ENCODE measurements around the gene MIA3. TPM values are rescaled to one million over a fixed set of nuclear protein-coding genes. Genes with fewer than 3 reads are reported as not detected.

The MIA3 gene
- total RNA-seq, 4 donors from 2014 or later = 30.4 to 91.5 (median 61.0) TPM

DNA sequence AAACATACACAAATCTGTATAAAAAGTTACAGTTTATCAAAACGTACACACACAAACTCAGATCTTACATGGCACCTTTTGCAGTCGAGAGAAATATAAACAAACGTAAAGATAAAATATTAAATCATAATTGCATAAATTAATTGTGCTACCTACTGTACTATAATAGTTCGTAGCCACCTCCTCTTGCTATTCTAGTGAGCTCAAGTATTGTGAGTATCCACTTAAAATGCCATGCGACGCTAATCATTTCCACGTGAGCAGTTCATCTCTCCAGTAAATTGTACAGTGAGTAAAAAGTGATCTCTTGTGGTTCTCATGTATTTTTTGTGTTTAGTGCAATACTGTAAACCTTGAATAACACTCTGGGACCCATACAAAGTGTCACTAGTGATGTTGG is 6.3 kb downstream of the MIA3 start:
- Histone ChIP-seq H3K4me1 (peaks cover 0 to 16% (median 3%) of the 10 kb centered on the region in 4 donors), H3K27ac (no peak overlapping the region), H3K4me3 (no peak overlapping the region), H3K9me3 (no peaks in the 10 kb centered on the region), H3K27me3 (no peaks in the 10 kb centered on the region), H3K36me3 (peaks cover 0 to 73% (median 9%) of the 10 kb centered on the region in 3 donors)
- TF ChIP-seq, protein P1, sequence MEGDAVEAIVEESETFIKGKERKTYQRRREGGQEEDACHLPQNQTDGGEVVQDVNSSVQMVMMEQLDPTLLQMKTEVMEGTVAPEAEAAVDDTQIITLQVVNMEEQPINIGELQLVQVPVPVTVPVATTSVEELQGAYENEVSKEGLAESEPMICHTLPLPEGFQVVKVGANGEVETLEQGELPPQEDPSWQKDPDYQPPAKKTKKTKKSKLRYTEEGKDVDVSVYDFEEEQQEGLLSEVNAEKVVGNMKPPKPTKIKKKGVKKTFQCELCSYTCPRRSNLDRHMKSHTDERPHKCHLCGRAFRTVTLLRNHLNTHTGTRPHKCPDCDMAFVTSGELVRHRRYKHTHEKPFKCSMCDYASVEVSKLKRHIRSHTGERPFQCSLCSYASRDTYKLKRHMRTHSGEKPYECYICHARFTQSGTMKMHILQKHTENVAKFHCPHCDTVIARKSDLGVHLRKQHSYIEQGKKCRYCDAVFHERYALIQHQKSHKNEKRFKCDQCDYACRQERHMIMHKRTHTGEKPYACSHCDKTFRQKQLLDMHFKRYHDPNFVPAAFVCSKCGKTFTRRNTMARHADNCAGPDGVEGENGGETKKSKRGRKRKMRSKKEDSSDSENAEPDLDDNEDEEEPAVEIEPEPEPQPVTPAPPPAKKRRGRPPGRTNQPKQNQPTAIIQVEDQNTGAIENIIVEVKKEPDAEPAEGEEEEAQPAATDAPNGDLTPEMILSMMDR (IDR thresholded peaks at IDR 0.05) = no peak
- TF ChIP-seq POLR2A (IDR thresholded peaks at IDR 0.05) = no peak
- no peak for TF ChIP-seq EP300 (IDR thresholded peaks at IDR 0.05)
- 93 to 94% methylated on average over 7 of the region's 7 CpGs for WGBS, 2 donors
- no peak for DNase-seq (ENCODE audit: low spot score in 2 of 2)

DNA sequence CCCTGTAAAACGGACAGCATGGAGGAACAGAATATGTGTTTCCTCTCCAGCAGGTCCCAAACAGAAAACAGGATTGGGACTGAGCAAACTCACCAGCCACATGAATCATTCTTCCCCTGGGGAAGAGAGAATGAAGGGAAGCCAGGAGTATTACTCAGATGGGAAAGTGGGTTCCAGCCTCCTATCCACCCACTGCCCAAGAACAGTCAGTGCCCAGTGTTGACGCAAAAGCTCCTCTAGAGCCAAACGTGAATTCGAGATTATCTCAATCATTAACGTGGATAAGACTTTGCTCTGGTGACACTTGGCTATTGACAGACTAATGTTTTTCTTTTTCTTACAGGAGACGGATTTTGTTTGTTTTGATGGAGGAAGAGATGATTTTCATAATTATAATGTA is 9.3 kb downstream of the MIA3 start:
- peaks cover 0 to 97% (median 9%) of the 10 kb centered on the region in 3 donors for H3K36me3 ChIP-seq
- WGBS, 2 donors = 79 to 82% methylated on average over 6 of the region's 6 CpGs
- TF ChIP-seq, protein P1 (IDR thresholded peaks at IDR 0.05) = no peak
- peak in 1 of 2 donors; percentile 10 for TF ChIP-seq EP300 (IDR thresholded peaks at IDR 0.05)
- no peak overlapping the region for H3K4me3 ChIP-seq
- no peaks in the 10 kb centered on the region for H3K9me3 ChIP-seq
- peak in 1 of 2 donors; percentile 14 for DNase-seq (ENCODE audit: low spot score in 2 of 2)
- no peak overlapping the region for H3K27ac ChIP-seq
- H3K27me3 ChIP-seq = no peaks in the 10 kb centered on the region
- no peaks in the 10 kb centered on the region for H3K4me1 ChIP-seq

DNA sequence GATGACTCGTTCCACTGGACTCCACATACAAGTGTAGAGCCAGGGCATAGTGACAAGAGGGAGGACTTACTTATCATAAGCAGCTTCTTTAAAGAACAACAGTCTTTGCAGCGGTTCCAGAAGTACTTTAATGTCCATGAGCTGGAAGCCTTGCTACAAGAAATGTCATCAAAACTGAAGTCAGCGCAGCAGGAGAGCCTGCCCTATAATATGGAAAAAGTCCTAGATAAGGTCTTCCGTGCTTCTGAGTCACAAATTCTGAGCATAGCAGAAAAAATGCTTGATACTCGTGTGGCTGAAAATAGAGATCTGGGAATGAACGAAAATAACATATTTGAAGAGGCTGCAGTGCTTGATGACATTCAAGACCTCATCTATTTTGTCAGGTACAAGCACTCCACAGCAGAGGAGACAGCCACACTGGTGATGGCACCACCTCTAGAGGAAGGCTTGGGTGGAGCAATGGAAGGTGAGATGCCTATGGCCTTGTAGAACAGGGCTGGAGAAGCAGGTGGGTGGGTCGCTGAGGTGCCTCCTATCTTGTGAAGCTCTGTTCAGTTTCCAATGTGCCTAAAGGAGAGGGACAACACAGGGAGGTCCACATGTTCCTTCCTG is 12.1 kb downstream of the MIA3 start:
- no peaks in the 10 kb centered on the region for H3K27me3 ChIP-seq
- H3K36me3 ChIP-seq = peaks cover 0 to 95% (median 14%) of the 10 kb centered on the region in 3 donors
- DNase-seq (ENCODE audit: low spot score in 2 of 2) = no peak
- no peak overlapping the region for H3K4me3 ChIP-seq
- peaks cover 0 to 3% (median 0%) of the 10 kb centered on the region in 4 donors for H3K4me1 ChIP-seq
- H3K9me3 ChIP-seq = no peaks in the 10 kb centered on the region
- 89 to 91% methylated on average over 7 of the region's 7 CpGs for WGBS, 2 donors
- H3K27ac ChIP-seq = no peak overlapping the region
- TF ChIP-seq, protein P1 (IDR thresholded peaks at IDR 0.05) = no peak
- no peak for TF ChIP-seq EP300 (IDR thresholded peaks at IDR 0.05)

DNA sequence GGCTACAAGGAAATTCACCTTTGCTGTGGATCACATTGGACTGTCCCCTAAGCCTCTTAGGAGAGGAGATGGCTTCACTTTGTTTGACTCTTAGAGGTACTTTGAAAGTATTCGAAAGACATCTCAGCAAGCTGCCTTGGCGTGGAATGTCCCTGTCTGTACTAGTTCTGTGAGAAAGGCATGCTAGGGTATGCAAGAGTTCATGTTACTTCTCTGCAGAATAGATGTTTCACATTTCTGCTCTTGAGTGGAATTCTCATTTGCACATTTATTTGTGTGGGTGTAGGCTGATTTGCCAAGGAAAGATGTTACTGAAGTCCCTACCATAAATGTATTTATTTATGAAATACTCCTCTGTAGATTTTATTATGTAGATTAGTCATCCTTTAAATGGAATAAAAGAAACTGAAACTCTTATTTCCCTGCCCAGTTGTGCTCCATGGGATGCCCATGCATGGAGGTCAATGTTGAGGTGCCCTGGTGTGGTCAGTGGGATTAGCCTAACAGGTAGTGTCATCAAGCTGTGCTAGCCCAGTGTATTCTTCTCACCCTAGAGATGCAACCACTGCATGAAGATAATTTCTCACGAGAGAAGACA is 13.8 kb downstream of the MIA3 start:
- Histone ChIP-seq H3K9me3 (no peaks in the 10 kb centered on the region), H3K27ac (peak overlapping the region in 1 of 4 donors; percentile 8), H3K4me1 (peaks cover 0 to 3% (median 0%) of the 10 kb centered on the region in 4 donors), H3K4me3 (no peak overlapping the region), H3K27me3 (no peaks in the 10 kb centered on the region), H3K36me3 (peaks cover 0 to 89% (median 14%) of the 10 kb centered on the region in 3 donors)
- TF ChIP-seq, protein P1 (IDR thresholded peaks at IDR 0.05) = no peak
- TF ChIP-seq POLR2A (IDR thresholded peaks at IDR 0.05) (no peak), EP300 (IDR thresholded peaks at IDR 0.05) (no peak)
- WGBS, 2 donors = 67 to 75% methylated on average over 3 of the region's 3 CpGs
- no peak for DNase-seq (ENCODE audit: low spot score in 2 of 2)

DNA sequence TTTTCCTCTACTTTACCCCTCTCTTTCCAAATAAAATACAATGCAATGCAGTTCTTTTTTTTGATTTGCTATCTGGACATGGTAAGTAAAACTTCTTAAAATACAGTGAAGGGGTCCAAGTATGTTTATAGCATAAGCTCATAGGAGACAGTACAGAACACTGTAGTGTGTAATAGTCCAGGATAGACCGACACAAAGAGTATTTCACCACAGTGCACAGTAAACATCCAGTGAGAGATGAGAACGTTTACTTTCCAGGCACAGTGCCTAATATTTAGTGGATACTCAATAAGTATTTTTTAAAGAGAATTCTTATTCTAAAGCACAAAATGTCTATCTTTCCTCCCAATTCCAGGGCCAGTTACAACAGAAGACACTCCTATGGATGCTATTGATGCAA is 14.9 kb downstream of the MIA3 start:
- 46 to 61% methylated on average over 2 of the region's 2 CpGs for WGBS, 2 donors
- Histone ChIP-seq H3K27ac (no peak overlapping the region), H3K4me1 (peaks cover 0 to 3% (median 0%) of the 10 kb centered on the region in 4 donors), H3K4me3 (no peak overlapping the region), H3K36me3 (peaks cover 0 to 81% (median 11%) of the 10 kb centered on the region in 3 donors), H3K9me3 (no peaks in the 10 kb centered on the region), H3K27me3 (no peaks in the 10 kb centered on the region)
- no peak for DNase-seq (ENCODE audit: low spot score in 2 of 2)
- TF ChIP-seq POLR2A (IDR thresholded peaks at IDR 0.05) (no peak), EP300 (IDR thresholded peaks at IDR 0.05) (no peak)
- TF ChIP-seq, protein P1 (IDR thresholded peaks at IDR 0.05) = no peak
